Lower leg skin (tissue), 4 donors: ENCODE results near the gene LPA. TPM values are rescaled to one million over a fixed set of nuclear protein-coding genes. Genes with fewer than 3 reads are reported as not detected.

Experiments
- DNase-seq, 2 donors: peaks; one replicate each; pipeline ENCODE4 v3.0.0-alpha.2; 2019; ENCODE audit warnings: low spot score in 2 of 2
- H3K4me3 ChIP-seq: fragments of 200-600 bp; sonication (generic); 2 replicates; pipeline ENCODE4 v1.5.1; 2017; ENCODE audit warnings: mild to moderate bottlenecking, low read depth; ENCODE audit not compliant: poor library complexity, severe bottlenecking
- CTCF ChIP-seq, 3 donors: fragments of 450-650 bp; IDR thresholded peaks; one replicate each; pipeline ENCODE4 v1.5.1; 2016; ENCODE audit warnings: antibody characterized with exemption in 3 of 3, mild to moderate bottlenecking in 3 of 3, moderate library complexity in 2 of 3
- POLR2A ChIP-seq, 2 donors: fragments of 450-650 bp; IDR thresholded peaks; one replicate each; pipeline ENCODE4 v1.6.1; 2016 to 2017; ENCODE audit warnings: antibody characterized with exemption in 2 of 2, mild to moderate bottlenecking in 1 of 2, moderate library complexity in 1 of 2
- WGBS, 2 donors: methylation state at CpG; one replicate each; pipeline ENCODE4 v1.1.5; 2018; 5-methylcytosine and 5-hydroxymethylcytosine counted together
- intact Hi-C: fragments of 100-400 bp; cut with DNase I; formaldehyde crosslinking; loops from one replicate; pipeline ENCODE4 v1.15.0; 2023; ENCODE audit warnings: low total_unique reads
- total RNA-seq, 4 donors: library from RNA; depleted of rRNA; stranded (reverse); fragments of >200 nt; gene quantifications; one replicate each; pipeline ENCODE4 v1.1.0, GENCODE V29; 2016

The LPA gene
- total RNA-seq, 4 donors from 2014 or later = not detected

- 96% methylated on average over 3 of the region's 3 CpGs for WGBS, 2 donors
- no peak for TF ChIP-seq CTCF (IDR thresholded peaks at IDR 0.05)
- no peak for TF ChIP-seq POLR2A (IDR thresholded peaks at IDR 0.05)
- intact Hi-C loops = no loop called here
- DNase-seq = no peak
- H3K4me3 ChIP-seq = no peak overlapping the region
Measured at GRCh38 chr6:160494576-160494975, 169.5 kb downstream of the LPA start.

- TF ChIP-seq CTCF (IDR thresholded peaks at IDR 0.05) = no peak
- TF ChIP-seq POLR2A (IDR thresholded peaks at IDR 0.05) = no peak
- intact Hi-C loops = no loop called here
- H3K4me3 ChIP-seq = no peak overlapping the region
- no peak for DNase-seq
- WGBS, 2 donors = 81 to 96% methylated on average over 1 of the region's 1 CpG
Measured at GRCh38 chr6:160489091-160489490, 175.0 kb downstream of the LPA start.

- DNase-seq = no peak
- no peak overlapping the region for H3K4me3 ChIP-seq
- intact Hi-C loops = no loop called here
- WGBS, 2 donors = 91 to 94% methylated on average over 11 of the region's 11 CpGs
- TF ChIP-seq CTCF (IDR thresholded peaks at IDR 0.05) (no peak), POLR2A (IDR thresholded peaks at IDR 0.05) (no peak)
Measured at GRCh38 chr6:160487116-160487515, 177.0 kb downstream of the LPA start.

Other genes with a start within 250 kb of the LPA start
- gene PLG, start 38.0 kb upstream of the LPA start, total RNA-seq = not detected